A673 (cell line): ENCODE data around the gene CACNA2D2. TPM values are rescaled to one million over a fixed set of nuclear protein-coding genes. Genes with fewer than 3 reads are reported as not detected.
A peak's percentile ranks its signal among the peaks of the same experiment; 100 is the strongest.

Experiments
- BruUV-seq: library from RNA; stranded (reverse); fragments of 400-500 nt; replicated peaks from 2 replicates; lab custom pipeline; 2021; lab: Mats Ljungman, UMichigan
- CTCF ChIA-PET: fragments of 300-600 bp; sonication (Branson Sonifier 250); formaldehyde crosslinking; loops from one replicate; lab custom pipeline; 2022; ENCODE audit warnings: antibody characterized with exemption; lab: Charles Lee
- POLR2A ChIA-PET: fragments of 300-600 bp; sonication (Branson Sonifier 250); formaldehyde crosslinking; loops from one replicate; lab custom pipeline; 2022; ENCODE audit warnings: antibody characterized with exemption; ENCODE audit not compliant: low non-redundant PET; lab: Charles Lee
- DNase-seq: peaks from one replicate; pipeline ENCODE4 v3.0.0-alpha.2; 2015; ENCODE audit warnings: low spot score
- H3K27ac ChIP-seq: fragments of 200-600 bp; sonication (generic); 2 replicates; pipeline ENCODE4 v1.5.1; 2016; ENCODE audit warnings: mixed run types, low read depth, mild to moderate bottlenecking, mixed read lengths, antibody characterized with exemption, low read length; ENCODE audit not compliant: poor library complexity, severe bottlenecking
- H3K27me3 ChIP-seq: fragments of 200-600 bp; sonication (generic); replicated peaks from 2 replicates; pipeline ENCODE4 v1.6.1; 2017; ENCODE audit warnings: mixed run types, low read depth, mild to moderate bottlenecking, mixed read lengths, antibody characterized with exemption, low read length; ENCODE audit not compliant: insufficient read depth, poor library complexity
- H3K36me3 ChIP-seq: fragments of 200-600 bp; sonication (generic); 2 replicates; pipeline ENCODE4 v1.6.1; 2016; ENCODE audit warnings: mixed run types, mild to moderate bottlenecking, mixed read lengths, antibody characterized with exemption, low read length; ENCODE audit not compliant: insufficient read depth, poor library complexity, severe bottlenecking
- H3K4me1 ChIP-seq: fragments of 200-600 bp; sonication (generic); 2 replicates; pipeline ENCODE4 v1.6.1; 2017; ENCODE audit warnings: mixed run types, mild to moderate bottlenecking, mixed read lengths, antibody characterized with exemption, low read length; ENCODE audit not compliant: insufficient read depth, poor library complexity, severe bottlenecking
- H3K4me3 ChIP-seq: fragments of 200-600 bp; sonication (generic); 2 replicates; pipeline ENCODE4 v1.5.1; 2016; ENCODE audit warnings: low read depth, mixed run types, mild to moderate bottlenecking, mixed read lengths, low read length; ENCODE audit not compliant: poor library complexity, severe bottlenecking
- H3K9me3 ChIP-seq: fragments of 200-600 bp; sonication (generic); 2 replicates; pipeline ENCODE4 v1.6.1; 2016; ENCODE audit warnings: mixed run types, low read depth, mild to moderate bottlenecking, mixed read lengths, antibody characterized with exemption, low read length; ENCODE audit not compliant: poor library complexity, severe bottlenecking
- EZH2 ChIP-seq: fragments of 200-600 bp; sonication (generic); IDR thresholded peaks from 2 replicates; pipeline ENCODE4 v1.6.1; 2017; ENCODE audit warnings: borderline replicate concordance, low read depth, mild to moderate bottlenecking, mixed read lengths, antibody characterized with exemption, low read length; ENCODE audit not compliant: poor library complexity, severe bottlenecking
- intact Hi-C: fragments of 100-400 bp; cut with micrococcal nuclease; formaldehyde crosslinking; loops from one replicate; pipeline ENCODE4 v1.10.0; 2022; ENCODE audit not compliant: unreplicated experiment
- total RNA-seq: library from RNA; stranded (reverse); gene quantifications from 2 replicates; pipeline ENCODE4 v1.2.3, GENCODE V29; 2021
- TF ChIP-seq, protein P1 (sequence below): fragments of 300-800, 200-600 bp; sonication (generic); conservative IDR thresholded peaks from 2 replicates; pipeline ENCODE4 v1.5.1; 2017; ENCODE audit warnings: low read depth, mild to moderate bottlenecking, antibody characterized with exemption, low read length, moderate library complexity, mixed read lengths

Gene CACNA2D2
- total RNA-seq, 1 experiment from 2014 or later: 0.17 TPM

DNA sequence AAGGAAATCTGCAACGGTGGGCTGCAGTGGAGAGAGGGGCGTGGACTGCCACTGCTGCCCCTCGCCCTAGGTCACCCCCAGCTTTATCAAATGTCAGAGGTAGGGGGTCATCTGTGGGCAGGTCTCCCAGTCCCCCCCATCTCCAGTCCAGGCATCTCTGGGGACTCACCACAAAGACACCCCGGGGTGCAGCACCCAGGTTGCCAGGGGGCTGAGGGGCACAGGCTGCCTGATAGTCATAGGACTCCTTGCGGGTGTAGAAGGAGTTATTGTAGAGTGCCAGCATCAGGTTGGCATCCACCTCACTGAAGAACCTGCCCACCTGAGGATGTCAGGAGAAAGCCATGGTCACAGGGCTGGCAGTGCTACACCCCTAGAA, 137.6 kb downstream of the CACNA2D2 start:
- H3K27ac ChIP-seq: no peak overlapping the region
- intact Hi-C loops: loop anchor here (5.0 kb wide), 1 partner anchor 246 kb away; the partner anchor contains the start of gene CISH
- H3K4me3 ChIP-seq: no peak overlapping the region
- no TSS peak for BruUV-seq
- no peaks in the 10 kb centered on the region for H3K9me3 ChIP-seq
- CTCF ChIA-PET: no interaction called here
- H3K36me3 ChIP-seq: no peaks in the 10 kb centered on the region
- DNase-seq: no peak
- TF ChIP-seq, protein P1, sequence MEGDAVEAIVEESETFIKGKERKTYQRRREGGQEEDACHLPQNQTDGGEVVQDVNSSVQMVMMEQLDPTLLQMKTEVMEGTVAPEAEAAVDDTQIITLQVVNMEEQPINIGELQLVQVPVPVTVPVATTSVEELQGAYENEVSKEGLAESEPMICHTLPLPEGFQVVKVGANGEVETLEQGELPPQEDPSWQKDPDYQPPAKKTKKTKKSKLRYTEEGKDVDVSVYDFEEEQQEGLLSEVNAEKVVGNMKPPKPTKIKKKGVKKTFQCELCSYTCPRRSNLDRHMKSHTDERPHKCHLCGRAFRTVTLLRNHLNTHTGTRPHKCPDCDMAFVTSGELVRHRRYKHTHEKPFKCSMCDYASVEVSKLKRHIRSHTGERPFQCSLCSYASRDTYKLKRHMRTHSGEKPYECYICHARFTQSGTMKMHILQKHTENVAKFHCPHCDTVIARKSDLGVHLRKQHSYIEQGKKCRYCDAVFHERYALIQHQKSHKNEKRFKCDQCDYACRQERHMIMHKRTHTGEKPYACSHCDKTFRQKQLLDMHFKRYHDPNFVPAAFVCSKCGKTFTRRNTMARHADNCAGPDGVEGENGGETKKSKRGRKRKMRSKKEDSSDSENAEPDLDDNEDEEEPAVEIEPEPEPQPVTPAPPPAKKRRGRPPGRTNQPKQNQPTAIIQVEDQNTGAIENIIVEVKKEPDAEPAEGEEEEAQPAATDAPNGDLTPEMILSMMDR: no peak
- no peak for TF ChIP-seq EZH2
- POLR2A ChIA-PET: no interaction called here
- no peaks in the 10 kb centered on the region for H3K4me1 ChIP-seq
- H3K27me3 ChIP-seq: no peaks in the 10 kb centered on the region

DNA sequence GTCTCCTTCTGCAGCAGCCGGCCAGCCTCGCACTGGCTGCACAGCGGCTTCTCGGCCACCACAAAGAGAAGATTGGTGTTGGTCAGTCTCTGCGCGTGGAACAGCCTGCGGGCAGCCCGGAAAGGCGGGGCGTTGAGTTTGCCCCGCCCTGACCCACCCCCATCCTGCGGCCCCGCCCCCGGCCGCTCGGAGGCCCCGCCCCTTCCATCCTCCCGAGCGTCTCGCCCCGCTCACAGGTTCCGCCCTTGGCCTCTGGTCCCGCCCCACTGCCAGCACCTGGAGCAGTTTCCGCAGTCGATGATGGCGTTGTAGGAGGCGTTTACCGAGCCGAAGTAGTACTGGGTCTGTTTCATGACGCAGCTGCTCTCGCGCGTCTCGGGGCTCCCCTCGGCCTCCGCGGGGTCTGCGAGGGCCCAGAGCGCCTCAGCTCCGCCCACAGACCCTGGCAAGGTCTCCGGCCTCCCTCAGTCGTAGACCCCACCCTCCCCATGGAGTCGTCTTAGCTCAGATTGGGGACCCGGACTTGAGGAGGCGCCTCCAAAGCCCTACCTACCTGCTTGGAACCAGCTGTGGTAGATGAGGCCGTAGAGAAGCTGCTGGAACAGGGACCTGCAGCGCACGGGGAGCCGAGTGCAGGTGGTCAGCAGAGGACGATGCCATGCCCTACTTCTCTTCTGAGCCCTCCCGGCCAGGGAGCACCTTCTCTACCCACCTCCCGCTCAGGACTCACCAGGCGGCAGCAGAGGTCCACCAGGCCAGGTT, 138.2 kb downstream of the CACNA2D2 start:
- no TSS peak for BruUV-seq
- intact Hi-C loops: loop anchor here (5.0 kb wide), 1 partner anchor 247 kb away; the partner anchor contains the start of gene CISH
- no peaks in the 10 kb centered on the region for H3K9me3 ChIP-seq
- H3K27me3 ChIP-seq: no peaks in the 10 kb centered on the region
- peak; percentile 49 for DNase-seq
- CTCF ChIA-PET: no interaction called here
- POLR2A ChIA-PET: no interaction called here
- TF ChIP-seq, protein P1: no peak
- no peak for TF ChIP-seq EZH2
- H3K36me3 ChIP-seq: no peaks in the 10 kb centered on the region
- H3K27ac ChIP-seq: no peak overlapping the region
- peak overlapping the region; percentile 45 for H3K4me3 ChIP-seq
- H3K4me1 ChIP-seq: no peaks in the 10 kb centered on the region

GRCh38 chr3:50364573-50365079, 138.8 kb downstream of the CACNA2D2 start:
- intact Hi-C loops: loop anchor here (5.0 kb wide), 1 partner anchor 248 kb away; the partner anchor contains the start of gene CISH
- Histone ChIP-seq H3K9me3 (no peaks in the 10 kb centered on the region), H3K36me3 (no peaks in the 10 kb centered on the region), H3K27ac (no peak overlapping the region), H3K4me3 (peak overlapping the region; percentile 45), H3K4me1 (no peaks in the 10 kb centered on the region), H3K27me3 (no peaks in the 10 kb centered on the region)
- DNase-seq: no peak
- POLR2A ChIA-PET: no interaction called here
- BruUV-seq: no TSS peak
- CTCF ChIA-PET: no interaction called here
- no peak for TF ChIP-seq EZH2
- TF ChIP-seq, protein P1: no peak
